Endothelial cell of umbilical vein (primary cell): ENCODE results near the gene CLDN5. TPM values are rescaled to one million over a fixed set of nuclear protein-coding genes. Genes with fewer than 3 reads are reported as not detected.

Experiments
- BruUV-seq: library from RNA; stranded (reverse); fragments of 400-500 nt; replicated peaks from 2 replicates; lab custom pipeline; 2021; lab: Mats Ljungman, UMichigan
- CTCF ChIA-PET: fragments of 300-600, 350-600 bp; sonication (Branson Sonifier 250); formaldehyde crosslinking; loops from one replicate; lab custom pipeline; 2021; ENCODE audit warnings: antibody characterized with exemption, inconsistent platforms; lab: Charles Lee
- POLR2A ChIA-PET: fragments of 300-600, 350-600 bp; sonication (Branson Sonifier 250); formaldehyde crosslinking; loops from one replicate; lab custom pipeline; 2021; ENCODE audit warnings: antibody characterized with exemption, inconsistent platforms; lab: Charles Lee
- DNase-seq: peaks from one replicate; pipeline ENCODE4 v3.0.0-alpha.2; 2011; ENCODE audit warnings: low read depth, low spot score
- FAIRE-seq: peaks from 2 replicates; lab custom pipeline; 2011; peaks lifted over from hg19 to GRCh38; lab: Jason Lieb, UNC
- H2AFZ ChIP-seq: 2 replicates; pipeline ENCODE4 v1.6.0; 2012; ENCODE audit warnings: low read depth, low read length, control low read depth, inconsistent platforms
- H3K27ac ChIP-seq: 2 replicates; pipeline ENCODE4 v1.5.1; 2011; ENCODE audit warnings: low read depth, mild to moderate bottlenecking, control low read depth, low read length, moderate library complexity; ENCODE audit not compliant: insufficient read depth
- H3K27me3 ChIP-seq, 2 experiments: 2 replicates each; pipeline versions ENCODE4 v1.6.0 to v1.6.1; 2011; ENCODE audit warnings: low read length in 2 of 2, mixed read lengths in 1 of 2; ENCODE audit not compliant: control insufficient read depth in 2 of 2, insufficient read depth in 2 of 2
- H3K36me3 ChIP-seq, 2 experiments: 2 replicates in 1 of 2; 3 replicates in 1 of 2; pipeline ENCODE4 v1.5.1; 2011; ENCODE audit warnings: low read length in 2 of 2, mild to moderate bottlenecking in 1 of 2, moderate library complexity in 1 of 2; ENCODE audit not compliant: control insufficient read depth in 2 of 2, insufficient read depth in 2 of 2; ENCODE audit errors: extremely low read depth in 1 of 2
- H3K4me1 ChIP-seq: 3 replicates; pipeline ENCODE4 v1.5.1; 2011; ENCODE audit warnings: mild to moderate bottlenecking, low read length; ENCODE audit not compliant: control insufficient read depth, insufficient read depth; ENCODE audit errors: extremely low read depth
- H3K4me2 ChIP-seq: 2 replicates; pipeline ENCODE4 v1.6.1; 2011; ENCODE audit warnings: low read length, control low read depth, mixed read lengths; ENCODE audit not compliant: insufficient read depth
- H3K4me3 ChIP-seq, 3 experiments: fragments of 200-600 bp in 1 of 3; sonication (generic), shearing (Covaris generic) in 1 of 3; replicated peaks in 1 of 3; 2 replicates each; pipeline ENCODE4 v1.5.1; 2011 to 2016; ENCODE audit warnings: control low read depth in 3 of 3, low read length in 3 of 3, mild to moderate bottlenecking in 2 of 3, inconsistent platforms in 1 of 3, low read depth in 1 of 3, moderate library complexity in 1 of 3; ENCODE audit not compliant: insufficient read depth in 1 of 3
- H3K79me2 ChIP-seq: 2 replicates; pipeline ENCODE4 v1.6.0; 2012; ENCODE audit warnings: low read length, inconsistent platforms; ENCODE audit not compliant: control insufficient read depth, insufficient read depth
- H3K9ac ChIP-seq: replicated peaks from 2 replicates; pipeline ENCODE3; 2011; ENCODE audit warnings: low read length, control low read depth; ENCODE audit not compliant: insufficient read depth; ENCODE audit errors: extremely low read depth
- H3K9me1 ChIP-seq: replicated peaks from 3 replicates; pipeline ENCODE4 v1.6.0; 2011; ENCODE audit warnings: mild to moderate bottlenecking, low read length; ENCODE audit not compliant: control insufficient read depth, insufficient read depth; ENCODE audit errors: extremely low read depth
- H3K9me3 ChIP-seq: replicated peaks from 2 replicates; pipeline ENCODE4 v1.5.1; 2012; ENCODE audit warnings: low read length, inconsistent platforms; ENCODE audit not compliant: control insufficient read depth, insufficient read depth
- H4K20me1 ChIP-seq: replicated peaks from 2 replicates; pipeline ENCODE3; 2011; ENCODE audit warnings: mild to moderate bottlenecking, low read length; ENCODE audit not compliant: control insufficient read depth, insufficient read depth; ENCODE audit errors: extremely low read depth
- JUN ChIP-seq: IDR thresholded peaks from 2 replicates; pipeline ENCODE4 v1.6.1; 2011; ENCODE audit warnings: borderline replicate concordance, low read depth; ENCODE audit not compliant: insufficient read length, insufficient read depth
- dilution Hi-C: fragments of 300-500 bp; cut with MboI; formaldehyde crosslinking; loops from one replicate; pipeline ENCODE4 v1.15.0; 2019; ENCODE audit warnings: low sequenced_read_pairs; ENCODE audit not compliant: extremely low pct_ligation_motif_present
- intact Hi-C: fragments of 100-400 bp; cut with micrococcal nuclease; formaldehyde crosslinking; loops from one replicate; pipeline ENCODE4 v1.10.0; 2022
- polyA plus RNA-seq, 4 experiments: library from polyadenylated mRNA; depleted of rRNA in 3 of 4; stranded (reverse) in 3 of 4; unstranded in 1 of 4; fragments of >200 nt; gene quantifications; 2 replicates each; pipeline versions ENCODE4 v1.2.1 to v1.2.3, GENCODE V29; 2011 to 2012; ENCODE audit warnings: missing spikeins in 1 of 4
- total RNA-seq: library from RNA; stranded (reverse); gene quantifications from 2 replicates; pipeline ENCODE4 v1.2.3, GENCODE V29; 2021
- TF ChIP-seq, protein P1 (sequence below), 2 donors: IDR thresholded peaks; 1 replicate in 1 of 2; 2 replicates in 1 of 2; pipeline ENCODE4 v1.5.1; 2011; ENCODE audit warnings: low read length in 2 of 2, mild to moderate bottlenecking in 2 of 2, moderate library complexity in 2 of 2, control low read depth in 1 of 2, inconsistent platforms in 1 of 2, low read depth in 1 of 2; ENCODE audit not compliant: insufficient read depth in 1 of 2; ENCODE audit errors: extremely low read depth in 1 of 2

The CLDN5 gene
- total and polyA plus RNA-seq, 2 donors (not counting 3 experiments of a cell fraction or from before 2014, with no cell fraction given): 198 to 252 TPM

DNA sequence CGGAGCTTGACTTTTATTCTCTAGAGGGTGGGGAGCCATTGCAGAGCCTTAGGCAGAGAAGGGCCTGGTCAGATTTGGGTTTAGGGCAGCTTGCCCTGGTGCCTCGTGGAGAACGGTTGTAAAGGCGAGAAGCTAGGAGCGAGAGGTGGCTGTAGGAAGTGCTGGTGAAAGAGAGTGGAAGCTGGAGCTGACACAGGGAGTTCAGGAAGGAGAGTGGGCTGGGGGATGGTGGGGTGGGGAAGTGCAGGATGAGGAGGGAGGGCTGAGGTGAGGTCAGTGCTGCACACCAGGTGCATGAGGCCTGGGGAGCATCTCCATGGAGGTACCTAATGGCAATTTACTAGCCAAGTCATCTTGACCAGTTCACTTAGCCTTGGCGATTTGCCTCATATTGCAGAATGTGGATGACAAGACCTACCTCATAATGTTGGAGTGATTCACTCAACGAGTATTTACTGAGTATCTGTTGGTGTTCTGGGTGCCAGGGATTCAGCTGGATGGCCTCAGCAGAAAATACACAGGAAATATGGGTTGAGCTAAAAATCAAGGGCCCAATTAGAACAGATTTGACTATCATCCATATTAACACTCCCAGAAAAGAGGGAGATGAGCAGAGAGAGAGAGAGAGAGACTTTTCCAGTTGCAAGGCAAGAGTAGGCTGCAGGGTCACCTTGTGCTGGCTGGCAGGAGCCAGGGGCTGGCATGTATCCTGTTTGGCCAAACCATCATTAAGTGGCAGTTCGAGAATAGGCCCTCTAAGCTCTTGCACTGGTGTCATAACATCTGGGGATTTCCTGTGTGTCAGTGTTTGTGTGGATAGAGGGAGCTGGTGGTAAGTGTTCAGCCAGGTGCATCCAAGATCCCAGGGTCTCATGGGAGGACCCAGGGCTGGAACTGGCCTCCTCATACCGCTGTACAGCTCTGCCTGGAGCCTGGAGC, 44.4 kb upstream of the CLDN5 start:
- Histone ChIP-seq H3K4me1 (peaks cover 50% of the 10 kb centered on the region), H3K9me3 (no peaks in the 10 kb centered on the region), H3K9me1 (no peaks in the 10 kb centered on the region), H3K27ac (peak overlapping the region; percentile 88), H3K27me3 (no peaks in the 10 kb centered on the region), H3K36me3 (no peaks in the 10 kb centered on the region), H3K9ac (no peak overlapping the region), H2AFZ (no peak overlapping the region), H3K4me3 (no peak overlapping the region), H3K79me2 (no peaks in the 10 kb centered on the region), H4K20me1 (no peaks in the 10 kb centered on the region), H3K4me2 (no peak overlapping the region)
- ChIA-PET CTCF (interaction anchor here (1.0 to 2.6 kb wide), 11 partner anchors 8 to 73 kb away, joined by 3 to 14 read pairs (median 3); partner anchors contain the start of gene CLDN5), POLR2A (interaction anchor here (1.3 kb wide), 1 partner anchor 11 kb away, joined by 3 read pairs; no protein-coding TSS in a partner anchor)
- BruUV-seq: no TSS peak
- dilution Hi-C loops: no loop called here
- DNase-seq (peak; percentile 45), FAIRE-seq (peak; percentile 55)
- TF ChIP-seq JUN: peak; percentile 32
- TF ChIP-seq, protein P1, sequence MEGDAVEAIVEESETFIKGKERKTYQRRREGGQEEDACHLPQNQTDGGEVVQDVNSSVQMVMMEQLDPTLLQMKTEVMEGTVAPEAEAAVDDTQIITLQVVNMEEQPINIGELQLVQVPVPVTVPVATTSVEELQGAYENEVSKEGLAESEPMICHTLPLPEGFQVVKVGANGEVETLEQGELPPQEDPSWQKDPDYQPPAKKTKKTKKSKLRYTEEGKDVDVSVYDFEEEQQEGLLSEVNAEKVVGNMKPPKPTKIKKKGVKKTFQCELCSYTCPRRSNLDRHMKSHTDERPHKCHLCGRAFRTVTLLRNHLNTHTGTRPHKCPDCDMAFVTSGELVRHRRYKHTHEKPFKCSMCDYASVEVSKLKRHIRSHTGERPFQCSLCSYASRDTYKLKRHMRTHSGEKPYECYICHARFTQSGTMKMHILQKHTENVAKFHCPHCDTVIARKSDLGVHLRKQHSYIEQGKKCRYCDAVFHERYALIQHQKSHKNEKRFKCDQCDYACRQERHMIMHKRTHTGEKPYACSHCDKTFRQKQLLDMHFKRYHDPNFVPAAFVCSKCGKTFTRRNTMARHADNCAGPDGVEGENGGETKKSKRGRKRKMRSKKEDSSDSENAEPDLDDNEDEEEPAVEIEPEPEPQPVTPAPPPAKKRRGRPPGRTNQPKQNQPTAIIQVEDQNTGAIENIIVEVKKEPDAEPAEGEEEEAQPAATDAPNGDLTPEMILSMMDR (IDR thresholded peaks at IDR 0.05; ENCODE audit: extremely low read depth in 1 of 2, insufficient read depth in 1 of 2, low read depth in 1 of 2, low read length in 2 of 2): no peak
- intact Hi-C loops: no loop called here
